Measurements from ENCODE around the gene PRKN.

DNA sequence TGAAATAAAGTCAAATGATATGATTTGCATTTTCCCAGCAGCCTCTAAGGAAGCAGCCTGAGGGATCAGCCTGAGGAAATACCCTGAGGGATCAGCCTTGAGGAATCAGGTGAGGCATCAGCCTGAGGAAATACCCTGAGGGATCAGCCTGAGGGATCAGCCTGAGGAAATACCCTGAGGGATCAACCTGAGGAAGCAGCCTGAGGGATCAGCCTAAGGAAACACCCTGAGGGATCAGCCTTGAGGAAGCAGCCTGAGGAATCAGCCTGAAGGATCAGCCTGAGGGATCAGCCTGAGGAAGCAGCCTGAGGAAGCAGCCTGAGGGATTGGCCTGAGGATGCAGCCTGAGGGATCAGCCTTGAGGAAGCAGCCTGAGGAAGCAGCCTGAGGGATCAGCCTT, 784.0 kb downstream of the PRKN start:
- TF ChIP-seq, protein P1, sequence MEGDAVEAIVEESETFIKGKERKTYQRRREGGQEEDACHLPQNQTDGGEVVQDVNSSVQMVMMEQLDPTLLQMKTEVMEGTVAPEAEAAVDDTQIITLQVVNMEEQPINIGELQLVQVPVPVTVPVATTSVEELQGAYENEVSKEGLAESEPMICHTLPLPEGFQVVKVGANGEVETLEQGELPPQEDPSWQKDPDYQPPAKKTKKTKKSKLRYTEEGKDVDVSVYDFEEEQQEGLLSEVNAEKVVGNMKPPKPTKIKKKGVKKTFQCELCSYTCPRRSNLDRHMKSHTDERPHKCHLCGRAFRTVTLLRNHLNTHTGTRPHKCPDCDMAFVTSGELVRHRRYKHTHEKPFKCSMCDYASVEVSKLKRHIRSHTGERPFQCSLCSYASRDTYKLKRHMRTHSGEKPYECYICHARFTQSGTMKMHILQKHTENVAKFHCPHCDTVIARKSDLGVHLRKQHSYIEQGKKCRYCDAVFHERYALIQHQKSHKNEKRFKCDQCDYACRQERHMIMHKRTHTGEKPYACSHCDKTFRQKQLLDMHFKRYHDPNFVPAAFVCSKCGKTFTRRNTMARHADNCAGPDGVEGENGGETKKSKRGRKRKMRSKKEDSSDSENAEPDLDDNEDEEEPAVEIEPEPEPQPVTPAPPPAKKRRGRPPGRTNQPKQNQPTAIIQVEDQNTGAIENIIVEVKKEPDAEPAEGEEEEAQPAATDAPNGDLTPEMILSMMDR (IDR thresholded peaks at IDR 0.05; ENCODE audit: low read length): no peak
- TF ChIP-seq EZH2 (optimal IDR thresholded peaks at IDR 0.05; ENCODE audit: low read depth, low read length) (no peak), EZH2phosphoT487 (IDR thresholded peaks at IDR 0.05; ENCODE audit: low read length) (no peak)
